ENCODE results near the gene CIBAR2.

CIBAR2 gene

GRCh38 chr16:85092851-85093250, 19.4 kb downstream of the CIBAR2 start:
- no peak overlapping the region for H3K23ac ChIP-seq (ENCODE audit: low read length)
- no peak overlapping the region for H2BK5ac ChIP-seq (ENCODE audit: low read depth, low read length, poor library complexity)
- H3K36me3 ChIP-seq (ENCODE audit: control insufficient read depth in 1 of 2, insufficient read depth in 2 of 2, low read length in 2 of 2): no peaks in the 10 kb centered on the region
- no peaks in the 10 kb centered on the region for H3K27me3 ChIP-seq (ENCODE audit: insufficient read depth, low read length)
- H2AFZ ChIP-seq (ENCODE audit: insufficient read depth, low read length, poor library complexity): no peak overlapping the region
- H3K9ac ChIP-seq (ENCODE audit: low read length): no peak overlapping the region
- H3K18ac ChIP-seq (ENCODE audit: low read length): no peak overlapping the region
- no CpG with 5 or more reads among the region's 18 CpGs for WGBS (ENCODE audit: extremely low coverage, insufficient coverage, insufficient read length)
- no peak overlapping the region for H2BK12ac ChIP-seq (ENCODE audit: low read length)
- no peak overlapping the region for H4K12ac ChIP-seq (ENCODE audit: low read depth, low read length)
- peaks cover 3% of the 10 kb centered on the region for H3K79me2 ChIP-seq (ENCODE audit: control insufficient read depth, insufficient read depth, low read length, poor library complexity)
- DNase-seq: no peak
- H4K8ac ChIP-seq (ENCODE audit: low read depth, low read length): no peak overlapping the region
- no peak overlapping the region for H3K4ac ChIP-seq (ENCODE audit: low read depth, low read length)
- H2BK120ac ChIP-seq (ENCODE audit: insufficient read depth, low read length, poor library complexity): no peak overlapping the region
- no peaks in the 10 kb centered on the region for H3K79me1 ChIP-seq (ENCODE audit: low read length)
- H3K4me2 ChIP-seq (ENCODE audit: low read length): no peak overlapping the region
- no peak overlapping the region for H2AK5ac ChIP-seq (ENCODE audit: low read length)
- H3K4me3 ChIP-seq (ENCODE audit: low read depth, low read length): no peak overlapping the region
- no peak overlapping the region for H4K91ac ChIP-seq (ENCODE audit: low read depth, low read length)
- H3K14ac ChIP-seq (ENCODE audit: low read length): no peak overlapping the region
- no peak overlapping the region for H3K27ac ChIP-seq (ENCODE audit: low read depth, low read length)
- peaks cover 20 to 24% of the 10 kb centered on the region in 2 experiments for H3K4me1 ChIP-seq (ENCODE audit: control insufficient read depth in 1 of 2, insufficient read depth in 2 of 2, low read length in 2 of 2)
- no peaks in the 10 kb centered on the region for H3K9me3 ChIP-seq (ENCODE audit: insufficient read depth, low read depth, low read length)

DNA sequence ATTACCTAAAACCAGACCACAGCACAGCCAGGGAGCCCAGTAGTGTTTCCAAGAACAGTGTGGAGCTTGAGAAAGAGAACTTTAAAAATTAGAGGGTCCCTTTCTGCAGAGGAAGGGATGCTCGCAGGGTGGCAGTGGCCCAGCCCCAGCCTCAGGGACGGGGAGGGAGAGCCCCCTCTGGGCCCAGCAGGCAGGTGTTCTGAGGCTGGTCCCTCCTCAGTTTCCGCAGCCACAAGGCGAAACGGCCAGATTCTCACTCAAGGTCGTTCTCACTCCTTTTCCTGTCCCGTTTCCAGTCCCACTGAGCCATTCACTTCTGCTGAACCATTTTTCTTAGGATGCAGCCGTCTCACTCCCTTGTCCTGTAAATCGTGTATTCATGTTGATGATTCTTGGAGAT, 20.0 kb downstream of the CIBAR2 start:
- WGBS (ENCODE audit: extremely low coverage, insufficient coverage, insufficient read length): no CpG with 5 or more reads among the region's 9 CpGs
- Histone ChIP-seq H3K18ac (ENCODE audit: low read length) (no peak overlapping the region), H3K4me1 (ENCODE audit: control insufficient read depth in 1 of 2, insufficient read depth in 2 of 2, low read length in 2 of 2) (peaks cover 20 to 24% of the 10 kb centered on the region in 2 experiments), H3K27me3 (ENCODE audit: insufficient read depth, low read length) (no peaks in the 10 kb centered on the region), H3K4me2 (ENCODE audit: low read length) (no peak overlapping the region), H3K4ac (ENCODE audit: low read depth, low read length) (no peak overlapping the region), H3K23ac (ENCODE audit: low read length) (no peak overlapping the region), H2BK5ac (ENCODE audit: low read depth, low read length, poor library complexity) (no peak overlapping the region), H4K12ac (ENCODE audit: low read depth, low read length) (no peak overlapping the region), H3K27ac (ENCODE audit: low read depth, low read length) (no peak overlapping the region), H2AK5ac (ENCODE audit: low read length) (no peak overlapping the region), H2BK120ac (ENCODE audit: insufficient read depth, low read length, poor library complexity) (no peak overlapping the region), H3K9me3 (ENCODE audit: insufficient read depth, low read depth, low read length) (no peaks in the 10 kb centered on the region), H2BK12ac (ENCODE audit: low read length) (no peak overlapping the region), H3K9ac (ENCODE audit: low read length) (no peak overlapping the region), H3K36me3 (ENCODE audit: control insufficient read depth in 1 of 2, insufficient read depth in 2 of 2, low read length in 2 of 2) (no peaks in the 10 kb centered on the region), H3K4me3 (ENCODE audit: low read depth, low read length) (no peak overlapping the region), H3K79me1 (ENCODE audit: low read length) (no peaks in the 10 kb centered on the region), H4K8ac (ENCODE audit: low read depth, low read length) (no peak overlapping the region), H2AFZ (ENCODE audit: insufficient read depth, low read length, poor library complexity) (no peak overlapping the region), H4K91ac (ENCODE audit: low read depth, low read length) (no peak overlapping the region), H3K79me2 (ENCODE audit: control insufficient read depth, insufficient read depth, low read length, poor library complexity) (peaks cover 3% of the 10 kb centered on the region), H3K14ac (ENCODE audit: low read length) (no peak overlapping the region)
- DNase-seq: no peak

- H3K4me2 ChIP-seq (ENCODE audit: low read length): no peak overlapping the region
- no peak overlapping the region for H2BK5ac ChIP-seq (ENCODE audit: low read depth, low read length, poor library complexity)
- no peaks in the 10 kb centered on the region for H3K27me3 ChIP-seq (ENCODE audit: insufficient read depth, low read length)
- H4K91ac ChIP-seq (ENCODE audit: low read depth, low read length): no peak overlapping the region
- H3K79me1 ChIP-seq (ENCODE audit: low read length): no peaks in the 10 kb centered on the region
- H2AK5ac ChIP-seq (ENCODE audit: low read length): no peak overlapping the region
- no peak overlapping the region for H3K27ac ChIP-seq (ENCODE audit: low read depth, low read length)
- H2AFZ ChIP-seq (ENCODE audit: insufficient read depth, low read length, poor library complexity): no peak overlapping the region
- H3K14ac ChIP-seq (ENCODE audit: low read length): no peak overlapping the region
- H3K4me1 ChIP-seq (ENCODE audit: control insufficient read depth in 1 of 2, insufficient read depth in 2 of 2, low read length in 2 of 2): peaks cover 20 to 24% of the 10 kb centered on the region in 2 experiments
- H3K36me3 ChIP-seq (ENCODE audit: control insufficient read depth in 1 of 2, insufficient read depth in 2 of 2, low read length in 2 of 2): no peaks in the 10 kb centered on the region
- no peak overlapping the region for H3K9ac ChIP-seq (ENCODE audit: low read length)
- H3K23ac ChIP-seq (ENCODE audit: low read length): no peak overlapping the region
- H2BK120ac ChIP-seq (ENCODE audit: insufficient read depth, low read length, poor library complexity): no peak overlapping the region
- no peak overlapping the region for H3K4me3 ChIP-seq (ENCODE audit: low read depth, low read length)
- no peak overlapping the region for H3K4ac ChIP-seq (ENCODE audit: low read depth, low read length)
- no peak overlapping the region for H2BK12ac ChIP-seq (ENCODE audit: low read length)
- no peak overlapping the region for H4K8ac ChIP-seq (ENCODE audit: low read depth, low read length)
- WGBS (ENCODE audit: extremely low coverage, insufficient coverage, insufficient read length): no CpG with 5 or more reads among the region's 7 CpGs
- H3K79me2 ChIP-seq (ENCODE audit: control insufficient read depth, insufficient read depth, low read length, poor library complexity): peaks cover 3% of the 10 kb centered on the region
- no peak for DNase-seq
- H4K12ac ChIP-seq (ENCODE audit: low read depth, low read length): no peak overlapping the region
- no peaks in the 10 kb centered on the region for H3K9me3 ChIP-seq (ENCODE audit: insufficient read depth, low read depth, low read length)
- H3K18ac ChIP-seq (ENCODE audit: low read length): no peak overlapping the region
Measured at GRCh38 chr16:85091522-85091910, 20.8 kb downstream of the CIBAR2 start.

DNA sequence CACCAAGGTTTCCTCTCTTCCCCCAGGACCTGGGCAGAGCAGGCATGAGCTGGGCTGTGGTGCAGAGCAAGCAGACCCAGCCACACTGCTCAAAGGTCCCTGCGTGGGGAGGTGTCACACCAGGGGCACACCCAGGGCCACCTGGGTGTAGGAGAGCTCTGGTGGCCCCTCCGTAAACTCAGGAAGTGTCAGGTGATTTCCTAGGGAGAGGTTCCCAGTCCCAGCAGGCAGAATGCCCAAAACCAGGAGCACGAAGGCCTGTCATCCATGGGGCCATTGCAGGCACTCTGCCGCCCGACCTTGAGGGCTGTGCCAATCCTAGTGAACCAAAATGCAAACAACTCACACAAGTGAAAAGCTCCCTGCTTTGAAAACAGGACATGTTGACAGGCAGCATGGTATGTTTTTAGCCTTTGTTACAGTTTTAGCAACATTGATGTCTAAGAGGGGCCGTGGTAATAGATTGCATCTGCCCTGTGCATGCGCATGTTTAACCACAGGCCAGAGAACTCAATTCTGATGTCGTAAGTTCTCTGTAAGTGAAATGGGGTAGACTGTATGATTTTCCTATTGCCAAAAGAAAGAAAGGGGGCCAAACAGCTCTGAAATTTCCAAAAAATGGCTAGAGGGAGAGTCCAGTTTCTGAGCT, 21.3 kb downstream of the CIBAR2 start:
- no peak for DNase-seq
- no peaks in the 10 kb centered on the region for H3K27me3 ChIP-seq (ENCODE audit: insufficient read depth, low read length)
- no peak overlapping the region for H3K4me3 ChIP-seq (ENCODE audit: low read depth, low read length)
- WGBS (ENCODE audit: extremely low coverage, insufficient coverage, insufficient read length): no CpG with 5 or more reads among the region's 8 CpGs
- H4K12ac ChIP-seq (ENCODE audit: low read depth, low read length): no peak overlapping the region
- peak overlapping the region; percentile 4 for H2BK12ac ChIP-seq (ENCODE audit: low read length)
- H3K36me3 ChIP-seq (ENCODE audit: control insufficient read depth in 1 of 2, insufficient read depth in 2 of 2, low read length in 2 of 2): no peaks in the 10 kb centered on the region
- H3K14ac ChIP-seq (ENCODE audit: low read length): peak overlapping the region; percentile 37
- peaks cover 20 to 24% of the 10 kb centered on the region in 2 experiments for H3K4me1 ChIP-seq (ENCODE audit: control insufficient read depth in 1 of 2, insufficient read depth in 2 of 2, low read length in 2 of 2)
- H3K9me3 ChIP-seq (ENCODE audit: insufficient read depth, low read depth, low read length): no peaks in the 10 kb centered on the region
- no peaks in the 10 kb centered on the region for H3K79me1 ChIP-seq (ENCODE audit: low read length)
- H2BK120ac ChIP-seq (ENCODE audit: insufficient read depth, low read length, poor library complexity): peak overlapping the region; percentile 39
- no peak overlapping the region for H3K23ac ChIP-seq (ENCODE audit: low read length)
- H3K4me2 ChIP-seq (ENCODE audit: low read length): no peak overlapping the region
- H3K27ac ChIP-seq (ENCODE audit: low read depth, low read length): peak overlapping the region; percentile 12
- no peak overlapping the region for H2AK5ac ChIP-seq (ENCODE audit: low read length)
- H2BK5ac ChIP-seq (ENCODE audit: low read depth, low read length, poor library complexity): no peak overlapping the region
- peak overlapping the region; percentile 16 for H4K91ac ChIP-seq (ENCODE audit: low read depth, low read length)
- H4K8ac ChIP-seq (ENCODE audit: low read depth, low read length): peak overlapping the region; percentile 30
- H3K4ac ChIP-seq (ENCODE audit: low read depth, low read length): no peak overlapping the region
- peaks cover 3% of the 10 kb centered on the region for H3K79me2 ChIP-seq (ENCODE audit: control insufficient read depth, insufficient read depth, low read length, poor library complexity)
- H3K18ac ChIP-seq (ENCODE audit: low read length): peak overlapping the region; percentile 19
- no peak overlapping the region for H3K9ac ChIP-seq (ENCODE audit: low read length)
- no peak overlapping the region for H2AFZ ChIP-seq (ENCODE audit: insufficient read depth, low read length, poor library complexity)

Data from trophoblast cell (in vitro differentiated cells and primary cell).